Activated CD8-positive, alpha-beta memory T cell treated with anti-CD3 and anti-CD28 coated beads, Interleukin-2, amount 50 U/mL, for 24 hours (primary cell): ENCODE results near the gene SORCS2.

Source experiments
- DNase-seq: peaks from one replicate; pipeline ENCODE4 v3.0.0-alpha.2; 2020; ENCODE audit errors: extremely low read depth

The SORCS2 gene

DNA sequence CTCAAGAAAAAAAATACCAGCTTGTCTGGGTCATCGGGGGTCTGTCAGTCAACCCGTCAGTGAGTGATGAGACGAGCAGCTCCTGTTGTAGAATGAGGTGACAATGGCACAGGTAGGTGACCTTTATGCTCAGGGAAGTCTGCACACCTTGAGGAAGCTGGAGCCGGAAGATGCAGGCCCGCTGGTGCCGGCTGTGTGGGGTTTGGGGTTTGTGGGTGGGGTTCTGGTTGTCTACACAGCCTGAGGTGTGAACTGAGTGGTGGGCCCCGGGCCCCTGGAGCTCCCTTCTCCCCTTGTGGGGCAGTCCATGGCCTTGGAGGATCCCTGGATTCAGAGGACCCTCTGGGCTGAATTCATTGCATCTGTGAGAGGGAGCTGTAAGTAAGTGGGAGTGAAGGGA, 75.5 kb downstream of the SORCS2 start:
- DNase-seq, result no peak

GRCh38 chr4:7268941-7269340, 76.6 kb downstream of the SORCS2 start:
- DNase-seq, result no peak

DNA sequence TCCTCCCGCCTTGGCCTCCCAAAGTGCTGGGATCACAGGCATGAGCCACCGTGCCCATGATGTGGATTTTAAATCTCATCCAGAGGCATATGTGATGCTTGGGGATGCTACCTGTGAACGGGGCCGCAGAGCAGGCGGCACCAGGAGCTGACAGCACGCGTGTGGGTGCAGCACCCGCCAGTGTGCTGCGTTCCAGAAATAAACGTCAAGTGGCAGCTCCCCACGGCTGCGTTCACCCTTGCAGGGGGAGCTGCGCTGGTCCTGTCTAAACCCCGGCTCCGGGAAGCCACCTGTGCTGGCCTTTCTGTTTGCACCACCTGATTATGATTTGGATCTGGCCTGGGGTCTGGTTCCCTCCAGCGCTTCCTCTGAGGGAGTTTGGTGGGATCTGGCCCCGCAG, 77.8 kb downstream of the SORCS2 start:
- DNase-seq, result no peak

DNA sequence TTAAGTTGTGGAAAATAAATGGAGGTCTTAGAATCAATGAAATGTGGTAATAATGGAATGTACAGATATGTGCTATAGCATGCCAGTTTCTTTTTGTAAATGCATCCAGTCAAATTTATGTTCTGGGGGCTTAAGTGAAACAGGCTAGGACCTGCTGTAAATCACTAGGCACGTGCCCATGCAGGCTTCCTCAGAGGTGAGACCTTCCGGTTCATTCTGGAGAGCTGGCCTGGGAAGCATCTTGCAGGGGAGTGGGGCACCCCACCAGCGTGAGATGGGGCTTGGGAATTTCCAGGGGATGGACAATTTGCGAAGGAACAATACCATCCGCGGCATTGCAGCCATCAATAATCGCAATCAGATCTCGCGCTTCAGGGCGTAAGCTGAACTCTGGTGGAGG, 80.1 kb downstream of the SORCS2 start:
- DNase-seq, result no peak

DNA sequence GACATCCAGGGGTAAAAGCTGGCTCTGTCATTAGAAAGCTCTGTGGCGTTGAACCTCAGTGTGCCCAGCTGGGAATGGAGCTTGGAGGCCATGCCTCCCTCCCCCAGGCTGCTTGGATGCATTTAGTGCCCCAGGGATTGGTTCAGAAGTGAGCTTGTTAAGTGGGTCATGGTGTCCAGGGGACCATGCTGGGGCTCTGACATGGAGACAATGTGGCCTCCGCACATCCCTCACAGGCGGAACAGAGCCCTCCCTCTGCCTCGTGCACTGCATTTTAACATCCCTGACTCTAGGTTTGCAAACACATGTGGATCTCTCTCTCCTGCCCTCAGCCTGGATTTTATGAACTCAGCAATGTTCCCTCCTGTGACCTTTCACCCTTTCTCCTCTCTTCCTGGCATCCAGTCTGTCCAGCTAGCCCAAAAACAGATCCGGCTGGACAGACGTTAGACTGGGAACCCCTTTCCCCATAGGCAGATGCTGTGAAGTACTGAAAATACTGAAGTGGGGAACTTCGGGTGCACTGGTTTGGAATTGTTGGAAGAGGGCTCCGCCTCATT, 81.5 kb downstream of the SORCS2 start:
- DNase-seq, result no peak

- no peak for DNase-seq
These were observed 82.7 kb downstream of the SORCS2 start for GRCh38 chr4:7275067-7275466.

DNA sequence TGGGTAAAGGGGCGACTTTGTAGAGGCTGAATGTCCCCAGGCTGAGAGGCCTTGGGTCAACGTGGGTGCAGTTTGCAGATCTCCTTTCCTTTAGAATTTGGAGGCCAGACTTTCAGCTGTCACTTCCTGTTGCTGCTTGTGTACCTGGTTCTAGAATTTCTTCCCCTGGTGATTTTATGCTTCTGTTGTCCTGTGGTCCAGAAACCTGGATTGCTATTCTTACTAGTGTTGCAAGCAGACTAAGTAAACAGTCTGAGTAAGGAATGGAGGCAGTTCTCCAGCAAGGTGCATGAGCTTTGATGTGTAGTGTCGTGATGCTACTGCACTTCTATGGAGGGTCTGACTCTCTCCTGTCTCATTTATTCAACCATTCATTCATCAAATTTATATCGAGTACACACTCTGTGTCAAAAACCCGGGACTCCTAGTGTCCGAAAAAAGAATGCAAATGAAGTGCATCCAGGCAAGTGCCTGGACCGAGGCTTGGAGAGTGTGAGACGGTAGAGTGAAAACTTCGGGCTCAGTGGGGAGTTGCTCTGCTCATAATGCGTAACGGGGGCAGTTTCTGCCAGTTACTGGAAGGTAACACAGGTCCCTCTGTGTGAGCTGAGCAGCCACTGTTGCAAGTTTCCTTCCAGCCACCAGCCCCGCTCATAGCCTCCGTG, 83.3 kb downstream of the SORCS2 start:
- no peak for DNase-seq

DNA sequence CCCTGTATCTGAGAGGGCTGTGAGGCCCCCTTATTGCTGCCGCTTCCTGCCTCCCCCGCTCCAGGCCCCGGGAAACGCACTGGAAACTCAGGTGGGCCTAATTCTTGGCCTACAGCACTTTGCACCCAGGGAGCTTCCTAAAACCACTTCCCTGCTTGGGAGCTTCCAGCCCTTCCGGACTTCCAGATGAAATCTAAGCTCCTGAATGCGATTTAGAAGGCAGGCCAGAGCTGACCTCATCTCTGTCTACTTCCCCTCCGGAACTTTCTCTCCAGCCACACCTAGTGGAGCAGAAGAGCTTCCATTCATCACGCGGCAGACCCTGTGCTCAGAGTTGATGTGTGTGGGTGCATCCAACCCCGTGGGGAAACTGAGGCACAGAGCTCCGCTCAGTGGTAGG, 84.2 kb downstream of the SORCS2 start:
- DNase-seq, result no peak

DNA sequence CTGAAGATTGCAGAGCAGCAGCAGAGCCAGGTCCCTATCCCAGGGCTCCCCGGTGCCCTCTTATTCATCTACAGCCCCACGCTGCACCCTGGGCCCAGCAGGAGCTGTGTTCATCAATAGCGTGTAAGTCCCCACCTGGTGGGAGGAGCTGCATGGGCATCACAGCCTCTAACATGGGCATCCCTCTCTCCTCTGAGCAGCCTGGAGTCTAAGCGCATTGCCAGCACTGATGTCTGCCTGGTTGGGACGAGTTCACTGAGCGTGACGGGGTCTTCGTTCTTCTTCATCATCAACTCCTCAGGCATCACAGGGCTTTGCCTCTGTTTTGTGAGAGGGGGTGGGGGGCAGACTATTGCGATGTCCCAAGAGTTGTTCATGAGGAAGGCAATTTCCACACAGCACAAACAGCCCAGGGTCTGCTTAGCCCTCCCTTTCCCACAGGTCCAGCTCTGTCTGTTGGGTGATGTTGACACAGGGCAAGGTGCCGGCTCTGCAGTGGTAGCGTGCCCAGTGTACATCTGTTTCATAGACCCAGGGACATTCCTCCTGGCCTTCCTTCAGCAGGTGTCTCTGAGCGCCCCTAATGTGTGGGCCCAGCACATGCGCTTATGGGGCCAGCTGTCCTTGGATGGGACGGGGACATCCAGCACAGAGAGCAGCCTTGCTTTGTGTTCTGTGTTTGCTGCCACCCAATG, 85.9 kb downstream of the SORCS2 start:
- DNase-seq, result no peak

GRCh38 chr4:7278981-7279380, 86.6 kb downstream of the SORCS2 start:
- DNase-seq, result no peak

GRCh38 chr4:7279902-7280301, 87.6 kb downstream of the SORCS2 start:
- no peak for DNase-seq

- no peak for DNase-seq
These were observed 88.8 kb downstream of the SORCS2 start for GRCh38 chr4:7280926-7281690.

GRCh38 chr4:7281691-7282665, 89.6 kb downstream of the SORCS2 start:
- no peak for DNase-seq

- no peak for DNase-seq
These were observed 90.6 kb downstream of the SORCS2 start for GRCh38 chr4:7282786-7283440.

- DNase-seq, result no peak
These were observed 93.1 kb downstream of the SORCS2 start for GRCh38 chr4:7285244-7286094.

DNA sequence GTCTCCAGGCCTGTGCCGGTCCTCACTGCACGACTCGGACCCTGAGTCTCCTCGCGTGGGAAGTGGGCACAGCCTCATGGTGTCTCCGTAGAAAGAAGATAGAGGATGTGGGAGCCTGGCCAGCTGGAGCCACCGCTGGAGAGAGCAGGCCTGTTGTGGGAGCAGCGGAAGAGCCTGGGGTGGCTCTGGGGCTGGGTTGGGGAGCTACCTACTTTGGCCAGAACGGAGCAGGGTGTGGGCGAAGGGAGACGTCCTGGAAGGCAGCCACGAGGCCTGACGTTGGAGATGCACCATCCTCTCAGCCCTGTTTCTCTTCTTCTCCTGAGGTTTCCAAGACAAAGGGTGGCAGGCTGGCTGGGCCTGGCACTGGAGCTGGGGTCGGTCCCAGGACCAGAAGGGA, 93.8 kb downstream of the SORCS2 start:
- DNase-seq, result no peak

GRCh38 chr4:7286798-7287197, 94.5 kb downstream of the SORCS2 start:
- no peak for DNase-seq

DNA sequence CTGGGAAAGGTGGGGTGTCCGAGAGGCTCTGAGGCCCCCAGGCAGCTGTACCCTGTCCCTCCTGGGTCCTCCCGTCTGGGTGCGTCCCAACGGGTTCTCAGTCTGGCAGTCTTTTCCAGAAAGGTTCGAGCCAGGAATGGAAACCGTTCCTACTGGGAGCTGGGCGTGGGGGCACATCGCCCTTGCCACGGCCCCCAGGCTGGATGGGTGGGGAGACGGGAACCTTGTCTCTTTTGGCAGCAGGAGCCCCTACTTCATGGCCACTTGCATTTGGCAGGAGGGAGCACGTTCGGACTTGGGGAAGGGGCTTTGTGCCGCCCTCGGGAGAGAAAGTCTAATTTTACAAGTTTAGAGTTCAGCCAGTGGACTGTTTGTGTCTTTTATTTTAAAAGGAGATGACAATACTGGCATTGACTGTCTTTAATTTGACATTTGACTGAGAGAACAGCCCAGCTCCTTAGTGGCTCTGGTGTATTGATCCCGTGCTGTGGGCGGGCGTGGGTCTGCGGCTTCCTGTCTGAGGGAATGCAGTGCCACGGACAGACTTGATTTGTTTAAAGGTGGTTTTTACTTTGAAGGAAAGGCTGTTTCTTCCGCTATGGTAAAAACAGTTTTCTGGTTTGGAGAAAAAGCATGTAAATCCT, 95.1 kb downstream of the SORCS2 start:
- DNase-seq, result no peak

DNA sequence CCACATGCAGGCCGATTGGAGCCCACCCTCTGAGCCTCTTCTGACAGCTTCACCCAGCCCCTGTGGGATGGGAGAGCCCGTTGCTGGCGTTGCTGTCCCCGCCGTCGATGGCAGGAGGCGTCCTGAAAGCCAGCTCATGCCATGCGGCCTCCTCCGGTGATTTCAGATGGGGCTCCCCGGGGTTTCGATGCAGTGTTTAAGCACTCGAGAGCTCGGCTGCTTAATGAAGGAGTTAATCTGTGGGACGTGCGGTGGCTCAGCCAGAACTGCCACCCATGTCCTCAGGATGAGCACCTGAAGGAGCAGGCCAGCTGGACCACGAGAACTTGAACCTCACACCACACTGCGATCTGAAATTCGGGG, 95.6 kb downstream of the SORCS2 start:
- DNase-seq, result no peak
